ENCODE measurements around the gene WFIKKN2. TPM values are rescaled to one million over a fixed set of nuclear protein-coding genes. Genes with fewer than 3 reads are reported as not detected.
A peak's percentile ranks its signal among the peaks of the same experiment; 100 is the strongest.

The WFIKKN2 gene
- total RNA-seq, 1 donor from 2014 or later: not detected

- H3K4me3 ChIP-seq: no peak overlapping the region
- H3K27ac ChIP-seq: no peak overlapping the region
- H3K27me3 ChIP-seq: no peaks in the 10 kb centered on the region
- intact Hi-C loops (cut with DNase I): no loop called here
- TF ChIP-seq, protein P1, sequence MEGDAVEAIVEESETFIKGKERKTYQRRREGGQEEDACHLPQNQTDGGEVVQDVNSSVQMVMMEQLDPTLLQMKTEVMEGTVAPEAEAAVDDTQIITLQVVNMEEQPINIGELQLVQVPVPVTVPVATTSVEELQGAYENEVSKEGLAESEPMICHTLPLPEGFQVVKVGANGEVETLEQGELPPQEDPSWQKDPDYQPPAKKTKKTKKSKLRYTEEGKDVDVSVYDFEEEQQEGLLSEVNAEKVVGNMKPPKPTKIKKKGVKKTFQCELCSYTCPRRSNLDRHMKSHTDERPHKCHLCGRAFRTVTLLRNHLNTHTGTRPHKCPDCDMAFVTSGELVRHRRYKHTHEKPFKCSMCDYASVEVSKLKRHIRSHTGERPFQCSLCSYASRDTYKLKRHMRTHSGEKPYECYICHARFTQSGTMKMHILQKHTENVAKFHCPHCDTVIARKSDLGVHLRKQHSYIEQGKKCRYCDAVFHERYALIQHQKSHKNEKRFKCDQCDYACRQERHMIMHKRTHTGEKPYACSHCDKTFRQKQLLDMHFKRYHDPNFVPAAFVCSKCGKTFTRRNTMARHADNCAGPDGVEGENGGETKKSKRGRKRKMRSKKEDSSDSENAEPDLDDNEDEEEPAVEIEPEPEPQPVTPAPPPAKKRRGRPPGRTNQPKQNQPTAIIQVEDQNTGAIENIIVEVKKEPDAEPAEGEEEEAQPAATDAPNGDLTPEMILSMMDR (IDR thresholded peaks at IDR 0.05): no peak
- H3K4me1 ChIP-seq: no peaks in the 10 kb centered on the region
- no peaks in the 10 kb centered on the region for H3K36me3 ChIP-seq
- DNase-seq (ENCODE audit: low spot score in 2 of 2): no peak
- no peaks in the 10 kb centered on the region for H3K9me3 ChIP-seq
Observed at GRCh38 chr17:50793007-50793406, 42.4 kb upstream of the WFIKKN2 start.

DNA sequence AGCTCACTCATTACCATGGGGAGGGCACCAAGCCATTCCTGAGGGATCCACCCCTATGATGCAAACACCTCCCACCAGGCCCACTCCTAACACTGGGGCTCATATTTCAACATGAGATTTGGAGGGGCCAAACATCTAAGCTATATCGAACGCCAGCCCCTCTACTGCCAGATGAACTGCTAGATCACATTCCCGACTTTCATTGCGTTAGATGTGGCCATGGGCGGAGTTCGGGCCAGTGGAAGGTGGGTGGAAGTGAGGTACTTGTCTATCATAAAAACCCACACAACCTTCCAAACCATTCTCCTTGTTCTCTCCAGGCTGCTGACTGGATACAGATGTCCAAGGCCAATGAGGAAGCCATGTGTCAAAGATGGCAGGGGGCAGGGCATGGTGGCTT lies 41.0 kb upstream of the WFIKKN2 start:
- H3K36me3 ChIP-seq: no peaks in the 10 kb centered on the region

DNA sequence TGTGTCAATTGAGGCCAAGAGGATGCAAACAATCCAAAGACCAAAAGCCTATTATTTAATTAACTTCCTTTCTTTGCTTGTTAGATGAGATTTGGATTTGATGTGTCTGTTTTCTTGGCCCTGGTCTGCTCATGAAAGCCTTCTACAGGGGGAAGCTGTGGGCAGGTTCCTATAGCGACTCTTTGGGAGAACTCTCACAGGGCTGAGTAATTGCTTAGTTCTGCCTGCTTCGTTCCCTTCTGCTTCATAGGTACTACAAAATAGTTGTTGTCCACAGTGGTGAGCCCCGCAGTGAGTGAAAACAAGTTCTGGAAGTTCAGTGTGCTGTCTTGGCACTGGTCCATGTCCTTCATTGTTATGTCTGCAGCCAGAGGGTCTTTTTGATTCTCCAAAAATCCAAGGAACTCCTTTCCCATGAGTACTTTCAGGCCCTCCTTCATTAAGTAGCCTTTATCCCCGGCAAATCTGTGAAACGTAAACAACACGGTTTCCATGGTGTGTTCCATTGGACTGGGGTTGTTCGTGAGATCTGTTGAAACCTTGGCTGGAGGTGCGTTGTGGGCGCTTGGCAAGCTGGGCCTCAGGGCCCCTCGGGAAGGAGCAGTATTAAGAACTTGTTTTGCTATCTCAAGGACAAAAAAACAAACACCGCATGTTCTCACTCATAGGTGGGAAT lies 38.1 kb upstream of the WFIKKN2 start:
- no peak for DNase-seq (ENCODE audit: low spot score in 2 of 2)
- Histone ChIP-seq H3K27ac (no peak overlapping the region), H3K4me1 (no peaks in the 10 kb centered on the region), H3K4me3 (no peak overlapping the region), H3K36me3 (no peaks in the 10 kb centered on the region), H3K9me3 (no peaks in the 10 kb centered on the region), H3K27me3 (no peaks in the 10 kb centered on the region)
- TF ChIP-seq, protein P1 (IDR thresholded peaks at IDR 0.05): no peak
- intact Hi-C loops (cut with DNase I): no loop called here

More for the DNA sequence above, 41.0 kb upstream of the WFIKKN2 start:
- no peak for DNase-seq (ENCODE audit: low spot score in 2 of 2)
- intact Hi-C loops (cut with DNase I): no loop called here
- Histone ChIP-seq H3K4me1 (no peaks in the 10 kb centered on the region), H3K9me3 (no peaks in the 10 kb centered on the region), H3K27ac (no peak overlapping the region), H3K27me3 (no peaks in the 10 kb centered on the region), H3K4me3 (no peak overlapping the region)
- TF ChIP-seq, protein P1 (IDR thresholded peaks at IDR 0.05): no peak

GRCh38 chr17:50798424-50799288 lies 36.7 kb upstream of the WFIKKN2 start:
- Histone ChIP-seq H3K27me3 (no peaks in the 10 kb centered on the region), H3K36me3 (no peaks in the 10 kb centered on the region), H3K27ac (peak overlapping the region in 1 of 2 donors; percentile 23), H3K4me1 (no peaks in the 10 kb centered on the region), H3K4me3 (no peak overlapping the region), H3K9me3 (no peaks in the 10 kb centered on the region)
- DNase-seq (ENCODE audit: low spot score in 2 of 2): no peak
- intact Hi-C loops (cut with DNase I): no loop called here
- TF ChIP-seq, protein P1 (IDR thresholded peaks at IDR 0.05): no peak

- TF ChIP-seq, protein P1 (IDR thresholded peaks at IDR 0.05): no peak
Observed at GRCh38 chr17:50799582-50799981, 35.8 kb upstream of the WFIKKN2 start.

More at GRCh38 chr17:50799582-50799981, 35.8 kb upstream of the WFIKKN2 start:
- H3K9me3 ChIP-seq: no peaks in the 10 kb centered on the region
- no peak overlapping the region for H3K27ac ChIP-seq
- no peaks in the 10 kb centered on the region for H3K4me1 ChIP-seq
- H3K4me3 ChIP-seq: no peak overlapping the region
- no peaks in the 10 kb centered on the region for H3K27me3 ChIP-seq
- H3K36me3 ChIP-seq: no peaks in the 10 kb centered on the region
- intact Hi-C loops (cut with DNase I): no loop called here
- DNase-seq (ENCODE audit: low spot score in 2 of 2): no peak

All from ascending aorta (tissue), 2 donors.